HG03095 (cell line): Measurements from ENCODE around the gene PRSS27.
"Not testable (repeated sequence)": the region's sequence is repeated elsewhere in the genome, so short reads cannot be mapped to it uniquely, and the experiment has no call there.

Experiments used
- ATAC-seq: cut with Tn5 transposase; IDR thresholded peaks from one replicate; pipeline ENCODE4 v1.9.1; 2021; ENCODE audit warnings: moderate library complexity; ENCODE audit not compliant: unreplicated experiment

Gene PRSS27

DNA sequence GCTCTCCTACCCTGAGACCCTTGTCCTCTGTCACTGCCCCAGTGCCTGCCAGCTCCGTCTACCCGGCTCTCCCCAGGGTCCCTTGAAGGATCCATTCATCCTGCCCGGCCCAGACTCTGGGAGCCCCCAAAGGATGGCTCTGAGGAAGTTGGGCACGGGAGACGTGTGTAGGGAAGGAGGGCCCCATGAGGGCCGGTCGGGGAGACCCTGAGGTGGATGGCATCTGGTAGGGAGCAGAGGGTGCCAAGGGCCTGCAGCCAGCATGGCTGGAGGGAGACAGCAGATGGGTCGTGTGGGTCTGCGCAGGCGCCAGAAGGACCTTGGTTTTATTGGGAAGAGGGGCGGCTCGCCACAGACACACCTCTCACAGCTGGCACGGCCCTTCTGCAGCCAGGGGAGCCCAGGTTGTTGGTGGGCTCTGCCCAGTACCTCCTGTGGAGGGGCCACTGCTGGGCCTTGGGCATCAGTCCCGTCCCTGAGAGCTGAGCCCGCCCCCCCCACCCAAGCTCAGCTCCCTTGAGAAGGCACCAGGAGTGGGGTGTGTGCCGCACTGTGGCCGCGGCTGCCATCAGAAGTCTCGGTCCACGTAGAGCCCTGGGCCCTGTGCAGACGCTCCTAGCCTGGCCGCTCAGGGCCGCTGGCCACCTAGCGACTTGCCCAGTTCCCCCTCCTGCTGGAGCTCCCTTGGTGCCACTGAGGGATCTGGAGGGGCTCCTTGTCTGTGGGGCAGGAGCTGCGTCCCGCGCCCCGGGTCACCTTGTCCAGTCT is 21.7 kb downstream of the PRSS27 start:
- no peak for ATAC-seq

DNA sequence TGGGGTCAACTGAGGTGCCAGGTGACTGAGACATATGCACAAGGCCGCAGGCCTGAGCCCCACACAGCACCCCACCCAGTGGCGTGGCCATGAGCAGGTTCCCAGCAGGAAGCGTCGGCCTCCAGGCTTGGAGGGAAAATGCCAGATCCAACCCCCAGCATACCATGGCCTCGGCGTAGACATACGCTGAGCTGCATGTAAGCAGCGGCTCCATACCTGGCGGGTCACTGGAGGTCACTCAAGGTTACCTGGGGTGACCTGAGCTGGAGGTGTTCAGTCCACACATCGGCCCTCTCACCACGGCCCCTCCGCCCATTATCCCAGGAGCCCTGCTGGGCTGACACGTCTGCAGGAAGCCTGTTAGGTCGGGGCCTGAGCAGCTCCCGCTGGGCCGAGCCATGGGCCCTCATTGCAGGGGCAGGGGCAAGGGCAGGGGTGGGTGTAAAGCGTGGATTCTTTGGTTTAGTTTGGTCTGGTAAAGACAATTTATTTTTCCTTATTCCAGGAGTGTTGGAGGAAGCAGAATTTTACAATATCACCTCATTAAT is 22.5 kb downstream of the PRSS27 start:
- ATAC-seq, result no peak

DNA sequence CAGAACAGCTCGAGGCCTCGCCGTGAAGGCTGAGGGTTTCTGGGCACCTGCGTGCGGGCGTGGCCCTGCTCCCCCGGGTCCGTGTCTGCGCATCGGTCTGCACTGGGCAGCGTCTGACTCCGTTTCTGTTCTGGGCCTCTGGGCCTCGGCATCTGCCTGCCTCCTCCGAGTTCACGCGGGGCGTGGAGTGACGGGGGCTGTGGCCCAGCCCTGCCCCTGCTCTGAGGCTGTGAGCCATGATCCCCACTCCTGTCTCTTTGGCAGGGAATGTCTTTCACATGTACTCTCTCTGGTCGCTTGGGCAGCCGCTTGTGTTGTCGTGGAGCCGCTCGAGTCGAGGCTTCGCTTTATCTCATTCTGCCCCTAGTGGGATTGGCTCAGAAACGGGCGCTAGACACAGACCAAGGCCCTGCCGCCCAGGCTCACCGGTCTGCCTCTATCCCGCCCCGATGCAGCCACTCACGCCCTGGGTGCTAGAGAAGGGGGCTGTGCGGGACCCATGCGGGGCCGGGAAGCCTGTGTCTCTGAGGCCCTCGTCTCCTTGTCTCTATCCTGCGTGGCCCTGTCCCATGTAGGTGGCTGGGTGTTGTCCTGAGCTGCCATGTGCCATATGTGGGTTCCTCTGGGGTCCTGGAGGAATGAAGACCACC is 23.3 kb downstream of the PRSS27 start:
- ATAC-seq, result not testable (repeated sequence)

DNA sequence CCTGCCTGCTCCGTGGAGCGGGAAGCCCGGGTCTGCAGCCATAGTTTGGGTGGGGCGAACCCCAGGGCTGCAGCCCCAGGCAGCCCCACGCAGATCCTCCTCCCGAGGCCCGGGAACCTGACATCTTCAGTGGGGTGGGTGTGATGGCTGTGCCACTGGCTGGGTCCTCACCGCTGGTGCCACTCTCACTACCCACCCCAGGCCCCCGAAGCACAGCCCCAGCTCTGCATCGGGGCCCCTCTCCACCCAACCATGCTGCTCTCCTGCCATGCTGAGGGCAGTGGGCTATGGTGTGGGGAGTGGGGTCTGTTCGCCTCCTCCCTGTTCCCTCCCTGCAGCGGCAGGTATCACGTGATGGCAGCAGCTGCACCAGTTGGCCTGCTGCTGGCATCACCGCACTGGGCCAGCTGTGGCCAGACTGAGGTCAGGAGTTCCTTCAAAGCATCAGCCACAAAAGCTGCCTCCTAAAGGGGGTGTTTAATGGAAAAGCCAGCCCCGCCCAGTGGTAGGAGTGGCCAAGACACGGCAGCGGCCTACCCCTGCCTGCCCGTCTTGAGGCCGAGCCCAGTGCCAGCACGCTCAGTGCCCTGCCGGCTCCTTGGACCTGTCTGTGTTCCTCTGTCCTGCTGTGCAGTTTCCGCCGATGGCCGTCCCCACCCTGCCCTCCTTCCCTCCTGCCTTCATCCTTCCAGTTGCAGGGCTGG is 26.9 kb downstream of the PRSS27 start:
- no peak for ATAC-seq

DNA sequence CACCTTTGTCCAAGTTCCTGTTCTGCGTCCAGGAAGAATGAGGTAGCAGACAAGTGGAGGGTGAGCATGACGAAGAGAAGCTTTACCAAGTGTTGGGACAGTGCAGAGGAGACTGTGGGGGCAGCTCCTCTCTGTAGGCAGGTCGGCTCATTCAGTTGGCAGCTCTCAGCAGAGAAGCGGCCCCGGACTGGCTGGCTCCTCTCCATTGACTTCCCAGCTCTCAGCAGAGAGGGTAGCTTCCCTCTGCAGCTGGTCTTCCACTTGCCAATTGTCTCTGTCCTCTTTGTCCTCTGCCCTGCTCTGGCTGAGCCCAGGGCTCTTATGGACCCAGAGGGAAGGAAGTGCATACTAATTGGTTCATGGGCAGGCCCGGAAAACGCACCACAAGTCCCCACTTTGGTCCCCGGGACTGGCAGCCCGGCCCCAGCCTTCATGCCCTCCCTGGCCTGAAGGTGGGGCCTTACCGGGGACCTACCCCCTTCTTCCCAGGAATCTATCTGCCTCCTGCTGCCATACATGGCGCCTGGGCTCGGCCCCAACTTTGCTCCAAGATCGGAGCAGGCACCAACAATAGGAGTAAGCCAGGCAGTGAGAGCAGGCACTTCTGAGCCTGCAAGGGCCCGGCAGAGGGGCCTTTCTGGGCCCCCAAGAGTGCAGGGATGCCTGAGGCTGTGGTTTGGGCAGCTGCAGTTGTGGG is 27.6 kb downstream of the PRSS27 start:
- ATAC-seq, result no peak

DNA sequence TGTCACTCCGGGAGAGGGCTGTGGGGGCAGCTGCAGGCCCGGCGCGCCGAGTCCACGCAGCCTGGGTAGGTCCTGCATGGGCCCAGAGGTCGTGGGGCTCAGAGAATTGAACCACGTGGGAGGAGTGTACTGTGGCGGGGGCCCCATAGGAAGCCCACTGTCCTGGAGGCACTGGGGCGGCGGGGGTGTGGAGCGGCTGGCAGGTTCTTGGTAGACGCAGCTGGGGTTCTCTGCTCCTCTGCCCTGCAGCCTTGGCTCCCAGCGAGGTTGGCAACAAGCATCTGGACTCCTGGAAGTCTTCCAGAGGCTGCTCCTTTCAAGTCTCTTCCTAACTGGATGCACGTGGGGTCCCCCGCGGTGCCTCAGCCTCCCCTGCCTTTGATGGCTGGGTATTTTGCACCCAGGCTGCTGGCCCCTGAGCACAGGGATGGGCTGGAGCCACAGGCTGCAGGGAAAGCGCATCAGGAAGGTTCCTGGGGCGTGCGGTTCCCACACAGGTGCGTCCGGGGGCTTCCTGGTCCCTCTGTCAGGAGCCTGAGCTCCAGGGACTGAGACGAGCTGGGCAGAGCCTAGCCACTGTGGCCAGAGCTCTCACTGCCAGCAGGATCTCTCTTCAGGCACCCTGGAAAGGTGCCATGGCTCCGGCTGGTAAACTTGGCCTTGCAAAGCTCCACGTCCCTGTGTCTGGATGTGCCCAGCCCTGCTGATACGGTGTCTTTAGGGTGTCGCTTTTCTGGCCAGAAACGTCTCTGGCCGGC is 28.4 kb downstream of the PRSS27 start:
- no peak for ATAC-seq

DNA sequence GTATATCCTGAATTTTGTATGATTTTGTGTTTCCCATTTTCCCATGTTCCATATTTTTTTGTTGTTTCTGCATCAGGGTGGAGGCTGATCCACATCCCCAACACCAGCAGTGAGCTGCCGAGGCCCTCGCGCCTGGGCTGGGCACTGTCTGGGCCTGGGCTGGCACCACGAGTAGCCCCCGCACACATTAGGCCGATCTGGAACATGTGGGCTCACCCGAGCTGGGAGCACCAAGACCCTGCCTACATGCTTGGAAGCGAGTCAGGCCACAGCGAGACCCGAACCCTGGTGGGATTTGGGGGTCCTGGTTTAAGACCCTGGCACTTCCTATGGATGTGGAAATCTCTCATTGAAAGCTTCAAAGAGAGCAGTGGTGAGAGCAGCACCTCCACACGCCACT is 29.2 kb downstream of the PRSS27 start:
- no peak for ATAC-seq

DNA sequence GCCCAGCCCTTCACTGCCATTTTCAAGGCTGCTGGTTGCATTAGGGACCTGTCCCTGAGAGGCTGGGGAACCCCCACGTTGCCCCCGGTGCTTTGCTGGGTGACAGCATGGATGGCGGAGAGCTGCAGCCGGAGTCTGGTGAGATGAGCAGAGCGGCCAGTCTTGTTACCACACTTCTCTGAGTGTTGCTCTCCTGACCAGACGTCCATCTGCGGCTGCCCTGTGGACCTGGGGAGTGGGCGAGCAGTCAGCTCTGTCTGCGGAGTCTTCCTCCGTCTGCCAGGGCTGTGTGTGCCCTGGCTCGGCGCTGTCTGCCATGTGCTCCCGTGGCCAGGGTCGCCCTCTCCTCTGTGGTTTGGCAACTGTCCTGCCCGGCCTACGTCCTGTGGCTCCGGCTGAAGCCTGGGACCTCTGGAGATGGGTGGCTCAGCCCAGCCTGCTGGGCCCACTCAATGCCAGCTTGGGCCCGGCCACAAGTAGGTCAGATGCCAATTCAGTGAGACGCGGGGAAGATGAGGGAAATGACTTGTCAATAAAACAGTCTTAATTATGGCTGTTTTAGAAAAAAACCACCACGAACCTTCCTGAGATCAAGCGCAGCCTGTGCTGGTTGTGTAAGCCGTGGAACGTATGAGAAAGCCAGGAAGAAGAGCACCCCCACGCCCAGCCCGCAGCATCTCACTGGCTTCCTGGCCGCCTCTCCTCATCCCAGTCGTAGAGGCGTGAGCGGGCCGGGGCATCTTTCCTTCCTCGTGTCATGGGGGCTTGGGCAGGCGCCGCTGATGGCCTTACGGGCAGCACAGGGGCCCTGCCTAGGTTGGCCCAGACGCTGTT is 29.8 kb downstream of the PRSS27 start:
- no peak for ATAC-seq

DNA sequence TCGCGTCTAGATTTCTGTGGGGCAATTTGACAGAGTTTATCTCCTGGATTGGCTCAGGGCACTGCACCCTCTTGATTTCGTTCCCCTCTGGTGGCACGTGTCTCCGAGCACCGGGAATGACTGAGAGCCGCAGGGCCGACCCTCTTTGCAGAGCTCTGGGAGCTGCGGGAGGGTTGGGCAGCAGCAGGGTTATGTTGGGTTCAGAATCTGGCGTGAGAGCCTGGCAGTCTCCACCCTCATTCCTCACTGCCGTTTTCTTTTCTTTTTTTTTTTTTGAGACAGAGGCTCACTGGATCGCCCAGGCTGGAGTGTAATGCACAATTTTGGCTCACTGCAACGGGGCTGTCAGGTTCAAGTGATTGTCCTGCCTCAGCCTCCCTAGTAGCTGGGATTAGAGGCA is 30.6 kb downstream of the PRSS27 start:
- not testable (repeated sequence) for ATAC-seq

DNA sequence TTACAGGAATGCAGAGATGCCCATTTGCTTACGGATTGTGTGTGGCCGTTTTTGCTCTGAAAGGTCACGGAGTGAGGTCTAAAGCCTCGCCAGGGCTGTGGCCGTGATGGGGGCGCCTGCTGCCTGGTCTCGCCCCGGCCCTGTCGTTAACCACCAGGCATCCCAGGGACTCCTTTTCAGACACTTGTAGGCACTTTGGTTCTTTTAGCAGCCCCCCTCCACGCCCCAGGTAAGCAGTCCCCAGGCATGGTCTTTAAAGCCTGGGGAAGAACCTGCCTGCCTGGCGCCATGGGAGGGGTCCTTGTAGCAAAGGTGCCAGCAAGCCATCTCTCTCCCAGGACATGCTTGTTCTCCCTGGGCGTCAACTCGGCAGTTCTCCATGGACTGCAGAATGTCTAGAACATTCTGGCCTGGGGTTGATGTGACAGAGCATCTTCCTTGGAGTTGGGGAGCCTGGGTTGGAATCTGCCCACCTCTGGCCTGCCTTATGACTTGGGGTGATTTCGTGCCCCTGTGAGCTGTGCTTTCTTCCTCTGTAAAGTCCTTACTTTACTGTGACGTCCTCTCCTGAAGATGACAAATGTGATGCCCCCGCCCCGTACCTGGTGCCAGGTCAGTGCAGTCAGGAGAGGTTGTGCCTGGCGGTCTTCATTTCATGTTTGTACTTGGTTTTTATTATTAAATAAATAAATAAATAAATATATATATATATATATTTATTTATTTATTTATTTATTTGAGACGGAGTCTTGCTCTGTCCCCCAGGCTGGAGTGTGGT is 32.3 kb downstream of the PRSS27 start:
- ATAC-seq, result no peak

DNA sequence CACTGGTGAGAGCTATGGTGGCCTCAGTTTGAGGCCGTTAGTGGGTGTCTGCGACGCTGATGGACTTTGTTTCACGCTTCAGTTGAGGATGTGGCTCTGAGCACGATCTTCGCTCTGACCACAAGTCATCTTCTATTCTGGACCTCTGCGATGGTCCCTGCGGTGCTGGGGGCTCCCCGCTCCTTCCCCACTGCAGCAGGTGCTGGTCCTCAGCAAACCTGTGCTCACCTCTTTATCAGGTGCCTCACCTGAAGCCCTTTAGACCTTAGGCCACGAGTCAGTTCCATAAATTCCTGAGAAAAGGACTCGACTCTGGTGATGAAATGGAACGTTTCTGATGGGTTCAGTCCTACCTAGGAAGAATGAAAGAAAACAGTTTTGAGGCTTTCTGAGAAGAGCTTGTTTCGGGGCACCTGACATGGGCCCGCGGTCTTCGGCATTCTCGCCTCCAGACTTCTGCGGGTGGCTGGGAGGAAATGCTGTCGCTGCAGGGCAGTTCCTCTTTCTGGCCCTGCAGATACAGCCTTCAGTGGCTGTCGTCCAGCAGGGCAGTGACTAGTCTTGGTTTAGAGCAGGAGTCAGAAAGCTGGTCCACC is 33.0 kb downstream of the PRSS27 start:
- peak; percentile 48 for ATAC-seq

DNA sequence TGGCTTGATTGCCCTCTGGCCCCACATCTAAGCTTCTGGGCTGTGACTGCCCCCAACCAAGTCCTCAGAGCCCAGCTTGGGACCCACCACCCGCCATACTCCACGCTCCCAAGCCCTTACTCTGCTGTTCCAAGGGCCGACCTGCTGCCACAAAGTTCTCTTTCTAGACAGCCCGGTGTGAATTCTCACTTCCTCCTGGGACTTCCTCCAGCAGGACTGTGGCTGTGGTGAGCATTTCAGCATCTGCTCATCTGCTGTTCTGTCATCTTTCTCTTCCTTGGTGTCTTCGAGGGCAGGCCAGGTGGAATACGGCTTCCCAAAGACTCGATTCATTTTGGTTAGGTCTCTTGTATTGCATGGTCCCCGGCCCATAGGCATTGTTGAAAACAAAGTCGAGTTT is 33.9 kb downstream of the PRSS27 start:
- ATAC-seq, result peak; percentile 22

DNA sequence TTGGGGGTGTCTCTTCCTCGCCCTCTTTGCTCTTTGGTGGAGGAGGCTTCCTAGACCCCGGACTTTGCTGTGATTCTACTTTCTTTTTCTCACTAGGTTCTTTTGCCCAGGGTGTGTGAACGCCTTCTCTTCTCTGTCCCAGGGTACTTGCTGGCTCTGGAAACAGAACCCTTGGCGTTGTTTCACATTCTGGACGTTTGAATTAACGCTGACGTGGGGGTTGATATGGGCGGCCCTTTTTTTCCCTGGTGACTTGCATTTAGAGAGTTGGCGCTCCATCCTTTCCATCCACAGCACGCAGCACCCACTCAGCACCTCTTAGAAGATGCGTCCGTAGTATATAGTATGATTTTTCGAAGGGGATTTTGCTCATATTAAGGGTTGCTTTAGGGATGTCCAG is 37.0 kb downstream of the PRSS27 start:
- ATAC-seq, result not testable (repeated sequence)

DNA sequence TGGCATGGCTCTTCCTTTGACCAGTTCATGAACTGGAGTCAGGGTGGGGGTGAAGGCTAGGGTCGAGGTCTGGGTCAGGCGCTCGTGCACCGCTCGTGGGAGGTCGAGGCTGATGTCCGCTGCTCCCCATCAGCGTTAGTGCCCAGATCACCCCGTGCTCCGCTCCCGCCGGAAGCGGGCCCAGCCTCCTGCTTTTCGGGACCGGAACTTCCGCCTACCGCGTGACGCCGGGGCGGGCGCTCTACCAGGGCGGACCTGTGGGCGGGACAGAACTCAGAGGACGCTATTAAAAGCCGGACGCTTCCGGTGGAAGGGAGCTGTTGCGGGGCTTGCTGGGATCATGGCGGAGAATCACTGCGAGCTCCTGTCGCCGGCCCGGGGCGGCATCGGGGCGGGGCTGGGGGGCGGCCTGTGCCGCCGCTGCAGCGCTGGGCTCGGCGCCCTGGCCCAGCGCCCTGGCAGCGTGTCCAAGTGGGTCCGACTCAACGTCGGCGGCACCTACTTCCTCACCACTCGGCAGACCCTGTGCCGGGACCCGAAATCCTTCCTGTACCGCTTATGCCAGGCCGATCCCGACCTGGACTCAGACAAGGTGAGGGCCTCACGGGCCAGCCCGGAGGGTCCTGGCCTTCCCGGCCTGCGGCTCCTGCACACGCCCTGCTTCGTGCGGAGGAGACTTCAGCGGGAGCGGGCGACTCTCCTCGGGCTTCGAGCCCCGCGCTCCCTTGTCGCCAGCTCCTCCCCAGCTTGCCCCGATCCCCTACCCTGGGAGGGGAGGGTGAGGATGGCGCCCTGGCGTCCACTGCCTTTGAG is 37.6 kb downstream of the PRSS27 start, which contains the start of gene KCTD5:
TSS of gene KCTD5 (plus strand) at position 315 of the 813 bp plus-strand sequence. CDS start at position 341, 26 bp downstream.
- ATAC-seq, result peak; percentile 49

DNA sequence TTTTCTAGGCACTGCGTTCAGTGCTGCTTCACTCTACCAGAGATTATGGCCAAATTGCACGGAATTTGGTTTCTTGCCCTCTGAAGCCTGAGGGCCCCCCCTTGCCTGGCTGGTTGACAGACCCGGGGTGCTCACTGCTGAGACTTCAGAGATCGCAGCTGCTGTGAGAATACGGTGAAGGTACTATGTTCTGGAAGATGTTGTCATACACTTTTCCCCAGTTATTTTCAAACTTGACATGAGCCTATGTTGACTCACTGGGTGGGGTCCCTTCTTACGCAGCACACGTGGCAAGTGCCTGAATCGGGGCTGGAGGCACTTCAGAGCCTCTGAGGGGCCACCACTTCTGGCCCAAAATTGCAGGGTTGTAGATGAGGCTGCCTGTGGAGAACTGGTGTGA is 39.7 kb downstream of the PRSS27 start:
- not testable (repeated sequence) for ATAC-seq

DNA sequence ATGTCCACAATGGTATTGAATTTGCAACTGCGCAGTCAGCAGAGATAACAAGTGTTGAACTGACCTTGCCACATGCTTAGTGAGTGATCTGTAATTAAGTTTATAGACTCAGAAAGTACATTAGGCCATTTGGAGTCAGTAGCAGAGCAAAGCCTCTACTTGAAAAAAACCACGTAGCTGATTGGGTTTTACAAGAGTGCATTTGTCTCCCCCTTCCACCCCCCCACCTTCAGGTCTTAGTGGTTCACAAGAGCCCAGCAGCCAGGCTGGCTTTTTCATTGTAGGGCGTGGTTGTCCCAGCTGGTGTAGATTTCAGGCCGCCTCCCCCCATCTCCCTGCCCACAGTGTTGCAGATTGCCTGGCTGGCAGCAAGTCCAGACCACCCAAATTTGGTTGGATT is 40.1 kb downstream of the PRSS27 start:
- not testable (repeated sequence) for ATAC-seq

DNA sequence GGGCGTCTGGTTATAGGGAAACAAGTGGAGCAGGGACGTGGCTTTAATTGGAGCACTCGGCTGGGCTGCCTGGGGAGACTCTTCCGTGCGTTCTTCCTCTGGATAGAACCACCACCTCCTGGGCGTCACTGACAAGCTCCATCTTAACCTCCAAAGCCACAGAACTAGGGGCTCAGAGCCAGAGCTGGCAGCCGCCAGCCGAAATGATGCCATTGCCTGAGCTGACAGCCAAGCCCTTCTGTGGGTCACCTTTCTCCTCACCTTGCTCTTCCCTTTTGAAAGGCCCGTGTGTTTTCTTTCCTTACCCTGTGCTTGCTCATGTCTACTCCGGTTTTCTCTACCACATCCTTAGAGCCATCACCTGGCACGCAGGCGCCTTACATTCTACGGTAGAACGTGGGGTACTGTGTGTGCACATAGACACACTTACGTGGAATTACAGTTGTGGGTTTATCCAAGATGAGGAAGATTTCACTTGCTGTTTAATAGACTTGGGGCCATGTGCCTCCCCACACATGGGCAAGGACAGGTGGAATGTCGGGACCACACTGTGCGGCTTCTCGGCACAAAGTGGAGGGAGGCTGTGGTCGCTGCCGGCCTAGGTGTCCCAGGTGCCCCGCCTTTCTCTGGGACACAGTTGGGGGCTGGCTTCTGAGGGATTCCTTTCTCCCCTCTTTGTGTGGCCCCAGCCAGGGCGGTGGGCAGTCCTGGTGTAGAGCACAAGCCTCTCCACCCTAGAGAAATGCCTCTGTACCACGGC is 41.6 kb downstream of the PRSS27 start:
- not testable (repeated sequence) for ATAC-seq
